Medulla oblongata (tissue), 1 donor: ENCODE measurements around the gene FHOD3.

ENCODE experiments used
- DNase-seq: peaks from one replicate; pipeline ENCODE4 v3.0.0-alpha.2; 2015; ENCODE audit errors: extremely low spot score

FHOD3 gene

GRCh38 chr18:36625386-36625785 lies 327.9 kb downstream of the FHOD3 start:
- DNase-seq: no peak

- DNase-seq: no peak
Observed at GRCh38 chr18:36627637-36628036, 330.1 kb downstream of the FHOD3 start.

GRCh38 chr18:36628435-36629137 lies 331.1 kb downstream of the FHOD3 start:
- DNase-seq: no peak

- DNase-seq: no peak
Observed at GRCh38 chr18:36629138-36629530, 331.6 kb downstream of the FHOD3 start.

GRCh38 chr18:36629836-36630235 lies 332.3 kb downstream of the FHOD3 start:
- no peak for DNase-seq

- DNase-seq: no peak
Observed at GRCh38 chr18:36630917-36631316, 333.4 kb downstream of the FHOD3 start.

- no peak for DNase-seq
Observed at GRCh38 chr18:36633961-36634412, 336.5 kb downstream of the FHOD3 start.

GRCh38 chr18:36634573-36635216 lies 337.2 kb downstream of the FHOD3 start:
- DNase-seq: no peak

GRCh38 chr18:36635414-36636096 lies 338.0 kb downstream of the FHOD3 start:
- no peak for DNase-seq

- no peak for DNase-seq
Observed at GRCh38 chr18:36636237-36636817, 338.8 kb downstream of the FHOD3 start.

GRCh38 chr18:36638224-36638623 lies 340.7 kb downstream of the FHOD3 start:
- no peak for DNase-seq

- DNase-seq: no peak
Observed at GRCh38 chr18:36640021-36640952, 342.8 kb downstream of the FHOD3 start.

- DNase-seq: no peak
Observed at GRCh38 chr18:36643061-36643460, 345.5 kb downstream of the FHOD3 start.

- no peak for DNase-seq
Observed at GRCh38 chr18:36648803-36649202, 351.3 kb downstream of the FHOD3 start.

- no peak for DNase-seq
Observed at GRCh38 chr18:36649205-36649604, 351.7 kb downstream of the FHOD3 start.

- no peak for DNase-seq
Observed at GRCh38 chr18:36650266-36650665, 352.8 kb downstream of the FHOD3 start.

GRCh38 chr18:36650906-36651305 lies 353.4 kb downstream of the FHOD3 start:
- DNase-seq: no peak

- no peak for DNase-seq
Observed at GRCh38 chr18:36652503-36652902, 355.0 kb downstream of the FHOD3 start.

GRCh38 chr18:36653141-36653869 lies 355.8 kb downstream of the FHOD3 start:
- no peak for DNase-seq

GRCh38 chr18:36653870-36654269 lies 356.4 kb downstream of the FHOD3 start:
- no peak for DNase-seq

- DNase-seq: no peak
Observed at GRCh38 chr18:36655074-36655473, 357.6 kb downstream of the FHOD3 start.
